IMR-90 (cell line): ENCODE data around the gene TUBB4A. TPM values are rescaled to one million over a fixed set of nuclear protein-coding genes. Genes with fewer than 3 reads are reported as not detected.

Experiments used
- ATAC-seq: fragments of 200-7000 bp; cut with Tn5 transposase; 2 replicates; pipeline ENCODE4 v1.9.1; 2020; ENCODE audit warnings: low read depth, mild to moderate bottlenecking, moderate library complexity
- BruUV-seq: library from RNA; stranded (reverse); fragments of 400-500 nt; replicated peaks from 2 replicates; lab custom pipeline; 2021; lab: Mats Ljungman, UMichigan
- CTCF ChIA-PET: fragments of 300-600 bp; formaldehyde crosslinking; extraction: SDS; loops from one replicate; lab custom pipeline; 2021; ENCODE audit warnings: antibody characterized with exemption; lab: Yijun Ruan, JAX
- POLR2A ChIA-PET: fragments of 300-600 bp; sonication (Branson Sonifier 250); formaldehyde crosslinking; loops from one replicate; lab custom pipeline; 2022; ENCODE audit warnings: antibody characterized with exemption; ENCODE audit not compliant: unreplicated experiment; lab: Charles Lee
- DNase-seq: peaks from one replicate; pipeline ENCODE4 v3.0.0; 2013
- H2AFZ ChIP-seq: replicated peaks from 2 replicates; pipeline ENCODE3; 2013; ENCODE audit warnings: low read length, mild to moderate bottlenecking; ENCODE audit not compliant: poor library complexity
- H2AK5ac ChIP-seq: 2 replicates; pipeline ENCODE4 v1.6.1; 2013; ENCODE audit warnings: low read depth, low read length, inconsistent platforms
- H2AK9ac ChIP-seq: replicated peaks from 2 replicates; pipeline ENCODE3; 2013; ENCODE audit warnings: mild to moderate bottlenecking, low read depth, low read length, moderate library complexity; ENCODE audit not compliant: poor library complexity
- H2BK120ac ChIP-seq: 2 replicates; pipeline ENCODE4 v1.6.1; 2013; ENCODE audit warnings: low read depth, low read length, inconsistent platforms
- H2BK15ac ChIP-seq: 3 replicates; pipeline ENCODE4 v1.6.1; 2013; ENCODE audit warnings: low read depth, low read length, inconsistent platforms
- H2BK20ac ChIP-seq: 2 replicates; pipeline ENCODE4 v1.6.1; 2013; ENCODE audit warnings: low read depth, mild to moderate bottlenecking, inconsistent platforms, low read length, moderate library complexity
- H2BK5ac ChIP-seq: 2 replicates; pipeline ENCODE4 v1.6.1; 2013; ENCODE audit warnings: mild to moderate bottlenecking, low read depth, low read length, inconsistent platforms; ENCODE audit not compliant: poor library complexity, severe bottlenecking
- H3K14ac ChIP-seq: replicated peaks from 2 replicates; pipeline ENCODE4 v1.6.1; 2013; ENCODE audit warnings: low read depth, low read length, inconsistent platforms
- H3K18ac ChIP-seq: 2 replicates; pipeline ENCODE4 v1.6.1; 2013; ENCODE audit warnings: low read depth, low read length, control low read depth
- H3K23ac ChIP-seq: 2 replicates; pipeline ENCODE4 v1.6.1; 2013; ENCODE audit warnings: low read depth, low read length, inconsistent platforms
- H3K27ac ChIP-seq: 2 replicates; pipeline ENCODE4 v1.5.1; 2013; ENCODE audit warnings: mild to moderate bottlenecking, control low read depth, low read length; ENCODE audit not compliant: insufficient read depth
- H3K27me3 ChIP-seq: 2 replicates; pipeline ENCODE4 v1.6.1; 2013; ENCODE audit warnings: low read length; ENCODE audit not compliant: control insufficient read depth, insufficient read depth
- H3K36me3 ChIP-seq: 2 replicates; pipeline ENCODE4 v1.6.1; 2013; ENCODE audit warnings: low read length, mixed read lengths; ENCODE audit not compliant: control insufficient read depth, insufficient read depth
- H3K4ac ChIP-seq: 2 replicates; pipeline ENCODE4 v1.6.1; 2013; ENCODE audit warnings: low read depth, low read length, inconsistent platforms
- H3K4me1 ChIP-seq: 2 replicates; pipeline ENCODE4 v1.6.1; 2013; ENCODE audit warnings: low read length, mixed read lengths; ENCODE audit not compliant: control insufficient read depth, insufficient read depth
- H3K4me2 ChIP-seq: 2 replicates; pipeline ENCODE4 v1.6.1; 2013; ENCODE audit warnings: low read depth, mild to moderate bottlenecking, control low read depth, low read length, moderate library complexity
- H3K4me3 ChIP-seq: 2 replicates; pipeline ENCODE4 v1.5.1; 2013; ENCODE audit warnings: low read depth, mild to moderate bottlenecking, control low read depth, low read length, moderate library complexity; ENCODE audit not compliant: insufficient read depth
- H3K56ac ChIP-seq: 2 replicates; pipeline ENCODE4 v1.6.1; 2013; ENCODE audit warnings: low read length, inconsistent platforms; ENCODE audit not compliant: insufficient read depth; ENCODE audit errors: extremely low read depth
- H3K79me1 ChIP-seq, 2 experiments: 2 replicates each; pipeline ENCODE4 v1.6.1; 2013; ENCODE audit warnings: low read length in 2 of 2, inconsistent platforms in 1 of 2, low read depth in 1 of 2
- H3K9ac ChIP-seq: 2 replicates; pipeline ENCODE4 v1.6.1; 2013; ENCODE audit warnings: low read depth, low read length, control low read depth
- H3K9me1 ChIP-seq: 2 replicates; pipeline ENCODE4 v1.6.1; 2013; ENCODE audit warnings: low read length, inconsistent platforms; ENCODE audit not compliant: insufficient read depth
- H3K9me3 ChIP-seq: 2 replicates; pipeline ENCODE4 v1.6.1; 2013; ENCODE audit warnings: low read length; ENCODE audit not compliant: control insufficient read depth, insufficient read depth
- H4K20me1 ChIP-seq: 2 replicates; pipeline ENCODE4 v1.6.1; 2013; ENCODE audit warnings: low read length, inconsistent platforms; ENCODE audit not compliant: insufficient read depth
- H4K5ac ChIP-seq: 2 replicates; pipeline ENCODE4 v1.6.1; 2013; ENCODE audit warnings: mild to moderate bottlenecking, low read depth, low read length, control low read depth
- H4K8ac ChIP-seq, 2 experiments: 2 replicates each; pipeline ENCODE4 v1.6.1; 2013; ENCODE audit warnings: low read depth in 2 of 2, low read length in 2 of 2, control low read depth in 1 of 2, inconsistent platforms in 1 of 2
- H4K91ac ChIP-seq: 2 replicates; pipeline ENCODE4 v1.6.1; 2013; ENCODE audit warnings: low read depth, low read length, inconsistent platforms; ENCODE audit not compliant: insufficient read depth
- BHLHE40 ChIP-seq: fragments of 150-350 bp; IDR thresholded peaks from 2 replicates; pipeline ENCODE4 v1.6.1; 2016; ENCODE audit warnings: mild to moderate bottlenecking, low read depth, low read length
- CEBPB ChIP-seq: IDR thresholded peaks from 2 replicates; pipeline ENCODE4 v1.6.1; 2012; ENCODE audit warnings: low read depth, low read length, improper control_type of control experiment
- CTCF ChIP-seq: conservative IDR thresholded peaks from 2 replicates; pipeline ENCODE4 v1.5.1; 2012; ENCODE audit warnings: mild to moderate bottlenecking, low read depth, low read length, improper control_type of control experiment
- FOS ChIP-seq: fragments of 150-350 bp; IDR thresholded peaks from 2 replicates; pipeline ENCODE4 v1.6.1; 2016; ENCODE audit warnings: low read depth, low read length
- MAFK ChIP-seq: IDR thresholded peaks from 2 replicates; pipeline ENCODE4 v1.6.1; 2012; ENCODE audit warnings: low read depth, low read length, improper control_type of control experiment
- MAZ ChIP-seq: IDR thresholded peaks from 2 replicates; pipeline ENCODE4 v1.6.1; 2012; ENCODE audit warnings: low read depth, mild to moderate bottlenecking, low read length, improper control_type of control experiment, moderate library complexity, borderline replicate concordance
- MXI1 ChIP-seq: IDR thresholded peaks from 2 replicates; pipeline ENCODE4 v1.6.1; 2012; ENCODE audit warnings: low read depth, mild to moderate bottlenecking, low read length, moderate library complexity, borderline replicate concordance
- NFE2L2 ChIP-seq: fragments of 150-350 bp; IDR thresholded peaks from 2 replicates; pipeline ENCODE4 v1.6.1; 2016; ENCODE audit warnings: low read depth, mild to moderate bottlenecking, low read length
- POLR2A ChIP-seq: IDR thresholded peaks from 2 replicates; pipeline ENCODE4 v1.6.1; 2012; ENCODE audit warnings: mild to moderate bottlenecking, low read depth, low read length
- RAD21 ChIP-seq: IDR thresholded peaks from 2 replicates; pipeline ENCODE4 v1.6.1; 2012; ENCODE audit warnings: low read length, improper control_type of control experiment
- RCOR1 ChIP-seq: IDR thresholded peaks from 2 replicates; pipeline ENCODE4 v1.6.1; 2012; ENCODE audit warnings: mild to moderate bottlenecking, low read length, improper control_type of control experiment; ENCODE audit not compliant: insufficient replicate concordance
- SMC3 ChIP-seq: fragments of 150-350 bp; IDR thresholded peaks from 2 replicates; pipeline ENCODE4 v1.6.1; 2016; ENCODE audit warnings: low read depth, mild to moderate bottlenecking, antibody characterized with exemption, low read length, moderate library complexity
- WGBS, 2 experiments: methylation state at CpG; one replicate each; pipeline versions ENCODE4 v1.1.5 to v1.1.7; 2013; ENCODE audit warnings: missing lambda C conversion rate in 2 of 2; ENCODE audit not compliant: insufficient read length in 1 of 2; ENCODE audit errors: extremely low coverage in 2 of 2; 5-methylcytosine and 5-hydroxymethylcytosine counted together
- dilution Hi-C: fragments of 300-500 bp; cut with HindIII; formaldehyde crosslinking; loops from one replicate; pipeline ENCODE4 v1.14.3; 2018; ENCODE audit warnings: low sequenced_read_pairs; ENCODE audit not compliant: unreplicated experiment
- in situ Hi-C: fragments of 300-500 bp; cut with MboI; formaldehyde crosslinking; loops from 3 replicates; pipeline ENCODE4 v1.14.3; 2019; ENCODE audit warnings: low sequenced_read_pairs, inconsistent platforms, mixed read lengths
- intact Hi-C: fragments of 100-400 bp; cut with micrococcal nuclease; formaldehyde crosslinking; loops from 2 replicates; pipeline ENCODE4 v1.10.0; 2022
- polyA plus RNA-seq, 3 experiments: library from polyadenylated mRNA; depleted of rRNA; stranded (reverse); fragments of >200 nt; gene quantifications; 2 replicates each; pipeline ENCODE4 v1.2.3, GENCODE V29; 2012; ENCODE audit warnings: low replicate concordance in 1 of 3
- total RNA-seq: library from RNA; depleted of rRNA; stranded (reverse); fragments of >200 nt; gene quantifications from 2 replicates; pipeline ENCODE4 v1.2.3, GENCODE V29; 2012
- TF ChIP-seq, protein P1 (sequence below): fragments of 150-350 bp; IDR thresholded peaks from 2 replicates; pipeline ENCODE4 v1.6.1; 2017; ENCODE audit warnings: mild to moderate bottlenecking, antibody characterized with exemption, low read length, low read depth
- TF ChIP-seq, protein P2 (sequence below): fragments of 150-350 bp; IDR thresholded peaks from 2 replicates; pipeline ENCODE4 v1.6.1; 2016; ENCODE audit warnings: low read depth, mild to moderate bottlenecking, low read length, moderate library complexity, borderline replicate concordance

Gene TUBB4A
- total and polyA plus RNA-seq, 2 of the 4 experiments (the other 2 are of a cell fraction) = not detected

DNA sequence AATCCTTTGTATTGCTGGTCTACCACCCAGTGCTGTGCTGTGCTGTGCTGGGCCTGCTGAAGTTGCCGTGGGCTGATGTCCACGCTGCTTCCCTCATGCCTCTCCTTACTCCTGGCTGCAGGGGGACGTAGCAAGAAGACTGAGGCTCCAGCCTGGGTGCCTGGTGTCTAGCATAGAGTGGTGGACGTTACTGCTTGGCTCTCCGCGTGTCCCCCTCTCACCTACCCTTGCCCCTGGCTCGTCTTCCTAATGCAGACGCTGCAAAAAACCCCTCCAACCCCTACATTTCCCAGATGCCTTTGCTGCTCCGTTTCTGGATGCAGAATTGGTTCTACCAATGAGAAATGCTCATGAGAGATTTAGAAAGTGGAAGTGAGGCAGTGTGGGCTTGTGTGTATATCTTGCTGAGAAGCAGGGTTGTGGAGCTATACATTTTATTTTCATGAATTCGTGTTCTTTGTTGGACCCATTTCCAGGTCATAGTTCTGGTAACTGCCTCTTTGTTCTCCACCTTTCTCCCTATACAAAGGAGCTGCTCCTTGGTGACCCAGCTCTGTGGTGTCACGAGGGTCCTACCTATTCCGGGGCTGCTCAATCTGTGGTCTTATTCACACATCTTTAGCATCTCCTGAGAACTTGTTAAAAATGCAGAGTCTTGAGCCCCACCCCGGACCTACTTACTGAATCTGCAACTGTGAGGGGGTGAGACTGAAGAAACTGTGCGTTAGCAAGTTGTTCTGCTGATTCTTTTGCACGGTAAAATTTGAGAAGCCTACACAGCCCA is 12.6 kb downstream of the TUBB4A start:
- Histone ChIP-seq H4K5ac (no peak overlapping the region), H3K23ac (no peak overlapping the region), H4K8ac (no peak overlapping the region), H2BK20ac (no peak overlapping the region), H3K14ac (no peak overlapping the region), H2BK5ac (no peak overlapping the region), H3K79me1 (no peaks in the 10 kb centered on the region), H2AK5ac (no peak overlapping the region), H3K9me1 (no peaks in the 10 kb centered on the region), H3K4ac (no peak overlapping the region), H3K27me3 (no peaks in the 10 kb centered on the region), H2BK120ac (no peak overlapping the region), H2AFZ (peak overlapping the region; percentile 34), H3K4me1 (no peaks in the 10 kb centered on the region), H4K91ac (no peak overlapping the region), H4K20me1 (no peaks in the 10 kb centered on the region), H3K18ac (no peak overlapping the region), H3K4me3 (no peak overlapping the region), H2AK9ac (no peak overlapping the region), H3K4me2 (no peak overlapping the region), H3K36me3 (no peaks in the 10 kb centered on the region), H3K27ac (no peak overlapping the region), H3K9ac (no peak overlapping the region), H2BK15ac (no peak overlapping the region), H3K56ac (no peak overlapping the region), H3K9me3 (peaks cover 10% of the 10 kb centered on the region)
- CTCF ChIA-PET = no interaction called here
- intact Hi-C loops = no loop called here
- no peak for DNase-seq
- POLR2A ChIA-PET = no interaction called here
- no TSS peak for BruUV-seq
- ATAC-seq = no peak
- no CpG with 5 or more reads among the region's 15 CpGs for WGBS, 2 experiments
- in situ Hi-C loops = no loop called here
- dilution Hi-C loops = no loop called here
- TF ChIP-seq RCOR1 (no peak), BHLHE40 (no peak), MXI1 (no peak), SMC3 (no peak), NFE2L2 (no peak), FOS (no peak), POLR2A (no peak), CTCF (no peak), MAFK (no peak), MAZ (no peak), CEBPB (no peak), RAD21 (no peak)
- TF ChIP-seq, protein P1, sequence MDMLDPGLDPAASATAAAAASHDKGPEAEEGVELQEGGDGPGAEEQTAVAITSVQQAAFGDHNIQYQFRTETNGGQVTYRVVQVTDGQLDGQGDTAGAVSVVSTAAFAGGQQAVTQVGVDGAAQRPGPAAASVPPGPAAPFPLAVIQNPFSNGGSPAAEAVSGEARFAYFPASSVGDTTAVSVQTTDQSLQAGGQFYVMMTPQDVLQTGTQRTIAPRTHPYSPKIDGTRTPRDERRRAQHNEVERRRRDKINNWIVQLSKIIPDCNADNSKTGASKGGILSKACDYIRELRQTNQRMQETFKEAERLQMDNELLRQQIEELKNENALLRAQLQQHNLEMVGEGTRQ = no peak
- TF ChIP-seq, protein P2, sequence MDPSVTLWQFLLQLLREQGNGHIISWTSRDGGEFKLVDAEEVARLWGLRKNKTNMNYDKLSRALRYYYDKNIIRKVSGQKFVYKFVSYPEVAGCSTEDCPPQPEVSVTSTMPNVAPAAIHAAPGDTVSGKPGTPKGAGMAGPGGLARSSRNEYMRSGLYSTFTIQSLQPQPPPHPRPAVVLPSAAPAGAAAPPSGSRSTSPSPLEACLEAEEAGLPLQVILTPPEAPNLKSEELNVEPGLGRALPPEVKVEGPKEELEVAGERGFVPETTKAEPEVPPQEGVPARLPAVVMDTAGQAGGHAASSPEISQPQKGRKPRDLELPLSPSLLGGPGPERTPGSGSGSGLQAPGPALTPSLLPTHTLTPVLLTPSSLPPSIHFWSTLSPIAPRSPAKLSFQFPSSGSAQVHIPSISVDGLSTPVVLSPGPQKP = no peak
